ENCODE measurements around the gene RPLP1. TPM values are rescaled to one million over a fixed set of nuclear protein-coding genes. Genes with fewer than 3 reads are reported as not detected.

RPLP1 gene
- total and polyA plus RNA-seq, 2 of the 8 experiments (the other 6 are each of a cell fraction or from before 2014, with no cell fraction given), result 2,089 to 4,387 TPM

GRCh38 chr15:69408841-69409240 is 43.8 kb upstream of the RPLP1 start (continued):
- TF ChIP-seq CHD7 (IDR thresholded peaks at IDR 0.05; ENCODE audit: insufficient replicate concordance, low read length) (no peak), ASH2L (IDR thresholded peaks at IDR 0.05; ENCODE audit: low read length) (no peak), BCL11A (IDR thresholded peaks at IDR 0.05; ENCODE audit: low read depth in 2 of 2, low read length in 2 of 2) (no peak), SIN3A (conservative IDR thresholded peaks at IDR 0.05 in 1 of 2, IDR thresholded peaks at IDR 0.05 in 1 of 2; ENCODE audit: low read depth in 1 of 2, low read length in 2 of 2) (no peak), SP1 (IDR thresholded peaks at IDR 0.05; ENCODE audit: low read depth, low read length) (no peak)

All from H1 (cell line).